ENCODE data around the gene UBE2E2. TPM values are rescaled to one million over a fixed set of nuclear protein-coding genes. Genes with fewer than 3 reads are reported as not detected.
"Not testable (repeated sequence)": the region's sequence is repeated elsewhere in the genome, so short reads cannot be mapped to it uniquely, and the experiment has no call there.

The UBE2E2 gene
- total RNA-seq, 1 donor from 2014 or later, result 42.4 TPM

- H3K27me3 Mint-ChIP-seq (ENCODE audit: unreplicated experiment), result peaks cover 19% of the 10 kb centered on the region
- H3K27ac Mint-ChIP-seq (ENCODE audit: unreplicated experiment), result no peak overlapping the region
- H3K4me1 Mint-ChIP-seq (ENCODE audit: unreplicated experiment), result no peaks in the 10 kb centered on the region
- no peak overlapping the region for H3K4me3 Mint-ChIP-seq (ENCODE audit: unreplicated experiment)
- no peak for DNase-seq (ENCODE audit: extremely low spot score, unreplicated experiment)
- H3K36me3 Mint-ChIP-seq (ENCODE audit: unreplicated experiment), result no peaks in the 10 kb centered on the region
- peaks cover 4% of the 10 kb centered on the region for H3K9me3 Mint-ChIP-seq (ENCODE audit: unreplicated experiment)
- no peak for TF ChIP-seq CTCF (IDR thresholded peaks at IDR 0.05)
Measured at GRCh38 chr3:23175341-23176083, 27.6 kb upstream of the UBE2E2 start.

- DNase-seq (ENCODE audit: extremely low spot score, unreplicated experiment); H3K4me1 Mint-ChIP-seq (ENCODE audit: unreplicated experiment); H3K36me3 Mint-ChIP-seq (ENCODE audit: unreplicated experiment); H3K9me3 Mint-ChIP-seq (ENCODE audit: unreplicated experiment); H3K27ac Mint-ChIP-seq (ENCODE audit: unreplicated experiment); H3K4me3 Mint-ChIP-seq (ENCODE audit: unreplicated experiment): not testable (repeated sequence)
- peaks cover 19% of the 10 kb centered on the region for H3K27me3 Mint-ChIP-seq (ENCODE audit: unreplicated experiment)
Measured at GRCh38 chr3:23176839-23177238, 26.3 kb upstream of the UBE2E2 start.

GRCh38 chr3:23182996-23183513, 20.1 kb upstream of the UBE2E2 start:
- Mint-ChIP-seq H3K9me3 (ENCODE audit: unreplicated experiment) (no peaks in the 10 kb centered on the region), H3K36me3 (ENCODE audit: unreplicated experiment) (no peaks in the 10 kb centered on the region), H3K27me3 (ENCODE audit: unreplicated experiment) (peaks cover 8% of the 10 kb centered on the region), H3K27ac (ENCODE audit: unreplicated experiment) (no peak overlapping the region), H3K4me3 (ENCODE audit: unreplicated experiment) (no peak overlapping the region), H3K4me1 (ENCODE audit: unreplicated experiment) (no peaks in the 10 kb centered on the region)
- no peak for DNase-seq (ENCODE audit: extremely low spot score, unreplicated experiment)
- TF ChIP-seq CTCF (IDR thresholded peaks at IDR 0.05), result no peak

- H3K4me3 Mint-ChIP-seq (ENCODE audit: unreplicated experiment), result no peak overlapping the region
- H3K4me1 Mint-ChIP-seq (ENCODE audit: unreplicated experiment), result no peaks in the 10 kb centered on the region
- no peaks in the 10 kb centered on the region for H3K9me3 Mint-ChIP-seq (ENCODE audit: unreplicated experiment)
- no peaks in the 10 kb centered on the region for H3K36me3 Mint-ChIP-seq (ENCODE audit: unreplicated experiment)
- H3K27me3 Mint-ChIP-seq (ENCODE audit: unreplicated experiment), result peaks cover 9% of the 10 kb centered on the region
- DNase-seq (ENCODE audit: extremely low spot score, unreplicated experiment), result no peak
- peak; percentile 56 for TF ChIP-seq CTCF (IDR thresholded peaks at IDR 0.05)
- no peak overlapping the region for H3K27ac Mint-ChIP-seq (ENCODE audit: unreplicated experiment)
Measured at GRCh38 chr3:23183731-23184130, 19.4 kb upstream of the UBE2E2 start.

- no peak for DNase-seq (ENCODE audit: extremely low spot score, unreplicated experiment)
- no peaks in the 10 kb centered on the region for H3K9me3 Mint-ChIP-seq (ENCODE audit: unreplicated experiment)
- no peak overlapping the region for H3K4me3 Mint-ChIP-seq (ENCODE audit: unreplicated experiment)
- no peak for TF ChIP-seq CTCF (IDR thresholded peaks at IDR 0.05)
- no peaks in the 10 kb centered on the region for H3K4me1 Mint-ChIP-seq (ENCODE audit: unreplicated experiment)
- H3K27me3 Mint-ChIP-seq (ENCODE audit: unreplicated experiment), result peaks cover 9% of the 10 kb centered on the region
- no peak overlapping the region for H3K27ac Mint-ChIP-seq (ENCODE audit: unreplicated experiment)
- no peaks in the 10 kb centered on the region for H3K36me3 Mint-ChIP-seq (ENCODE audit: unreplicated experiment)
Measured at GRCh38 chr3:23185861-23186260, 17.3 kb upstream of the UBE2E2 start.
